Endothelial cell of umbilical vein (primary cell): Measurements from ENCODE around the gene CAMSAP3.

ENCODE experiments used
- EZH2 ChIP-seq: IDR thresholded peaks from 2 replicates; pipeline ENCODE4 v1.6.1; 2012; ENCODE audit warnings: borderline replicate concordance, low read depth, mild to moderate bottlenecking, moderate library complexity, low read length, inconsistent platforms; ENCODE audit not compliant: severe bottlenecking
- FOS ChIP-seq: IDR thresholded peaks from 2 replicates; pipeline ENCODE4 v1.6.1; 2011; ENCODE audit warnings: mild to moderate bottlenecking, low read length, moderate library complexity, borderline replicate concordance; ENCODE audit not compliant: insufficient read depth
- TF ChIP-seq, protein P1 (sequence below), 2 donors: IDR thresholded peaks; 1 replicate in 1 of 2; 2 replicates in 1 of 2; pipeline ENCODE4 v1.5.1; 2011; ENCODE audit warnings: low read length in 2 of 2, mild to moderate bottlenecking in 2 of 2, moderate library complexity in 2 of 2, control low read depth in 1 of 2, inconsistent platforms in 1 of 2, low read depth in 1 of 2; ENCODE audit not compliant: insufficient read depth in 1 of 2; ENCODE audit errors: extremely low read depth in 1 of 2

GRCh38 chr19:7605490-7606222 is 10.0 kb downstream of the CAMSAP3 start:
- TF ChIP-seq, protein P1, sequence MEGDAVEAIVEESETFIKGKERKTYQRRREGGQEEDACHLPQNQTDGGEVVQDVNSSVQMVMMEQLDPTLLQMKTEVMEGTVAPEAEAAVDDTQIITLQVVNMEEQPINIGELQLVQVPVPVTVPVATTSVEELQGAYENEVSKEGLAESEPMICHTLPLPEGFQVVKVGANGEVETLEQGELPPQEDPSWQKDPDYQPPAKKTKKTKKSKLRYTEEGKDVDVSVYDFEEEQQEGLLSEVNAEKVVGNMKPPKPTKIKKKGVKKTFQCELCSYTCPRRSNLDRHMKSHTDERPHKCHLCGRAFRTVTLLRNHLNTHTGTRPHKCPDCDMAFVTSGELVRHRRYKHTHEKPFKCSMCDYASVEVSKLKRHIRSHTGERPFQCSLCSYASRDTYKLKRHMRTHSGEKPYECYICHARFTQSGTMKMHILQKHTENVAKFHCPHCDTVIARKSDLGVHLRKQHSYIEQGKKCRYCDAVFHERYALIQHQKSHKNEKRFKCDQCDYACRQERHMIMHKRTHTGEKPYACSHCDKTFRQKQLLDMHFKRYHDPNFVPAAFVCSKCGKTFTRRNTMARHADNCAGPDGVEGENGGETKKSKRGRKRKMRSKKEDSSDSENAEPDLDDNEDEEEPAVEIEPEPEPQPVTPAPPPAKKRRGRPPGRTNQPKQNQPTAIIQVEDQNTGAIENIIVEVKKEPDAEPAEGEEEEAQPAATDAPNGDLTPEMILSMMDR (IDR thresholded peaks at IDR 0.05; ENCODE audit: extremely low read depth in 1 of 2, insufficient read depth in 1 of 2, low read depth in 1 of 2, low read length in 2 of 2) = no peak
- TF ChIP-seq EZH2 (no peak), FOS (no peak)
